GM19043 (cell line): ENCODE measurements around the gene APOM.

Experiments
- ATAC-seq: cut with Tn5 transposase; IDR thresholded peaks from one replicate; pipeline ENCODE4 v1.9.1; 2021; ENCODE audit warnings: low read depth; ENCODE audit not compliant: unreplicated experiment

Gene APOM

GRCh38 chr6:31630177-31630934 is 25.3 kb upstream of the APOM start:
- no peak for ATAC-seq

- ATAC-seq: no peak
Observed at GRCh38 chr6:31631209-31631608, 24.5 kb upstream of the APOM start.

GRCh38 chr6:31631681-31632278 is 23.9 kb upstream of the APOM start:
- ATAC-seq: no peak

GRCh38 chr6:31632279-31632946 is 23.3 kb upstream of the APOM start:
- no peak for ATAC-seq

GRCh38 chr6:31633447-31633846 is 22.2 kb upstream of the APOM start:
- no peak for ATAC-seq

- no peak for ATAC-seq
Observed at GRCh38 chr6:31634131-31634530, 21.6 kb upstream of the APOM start.

GRCh38 chr6:31634969-31635575 is 20.6 kb upstream of the APOM start:
- no peak for ATAC-seq

- ATAC-seq: no peak
Observed at GRCh38 chr6:31636698-31637596, 18.7 kb upstream of the APOM start.

GRCh38 chr6:31639043-31639442 is 16.7 kb upstream of the APOM start:
- ATAC-seq: no peak

GRCh38 chr6:31639449-31639861 is 16.2 kb upstream of the APOM start:
- ATAC-seq: no peak

GRCh38 chr6:31640612-31641011 is 15.1 kb upstream of the APOM start:
- ATAC-seq: no peak

GRCh38 chr6:31641370-31641769 is 14.3 kb upstream of the APOM start:
- no peak for ATAC-seq

- ATAC-seq: no peak
Observed at GRCh38 chr6:31642798-31643570, 12.7 kb upstream of the APOM start.

GRCh38 chr6:31643818-31644454 is 11.8 kb upstream of the APOM start:
- no peak for ATAC-seq

- no peak for ATAC-seq
Observed at GRCh38 chr6:31645325-31645724, 10.4 kb upstream of the APOM start.

- ATAC-seq: peak; percentile 14
Observed at GRCh38 chr6:31651602-31652191, 4.0 kb upstream of the APOM start.

- ATAC-seq: peak; percentile 65
Observed at GRCh38 chr6:31652925-31653724, 2.6 kb upstream of the APOM start.
